ENCODE data around the gene FAM117A. TPM values are rescaled to one million over a fixed set of nuclear protein-coding genes. Genes with fewer than 3 reads are reported as not detected.

The FAM117A gene
- total RNA-seq, 1 experiment from 2014 or later, result 26.2 TPM

DNA sequence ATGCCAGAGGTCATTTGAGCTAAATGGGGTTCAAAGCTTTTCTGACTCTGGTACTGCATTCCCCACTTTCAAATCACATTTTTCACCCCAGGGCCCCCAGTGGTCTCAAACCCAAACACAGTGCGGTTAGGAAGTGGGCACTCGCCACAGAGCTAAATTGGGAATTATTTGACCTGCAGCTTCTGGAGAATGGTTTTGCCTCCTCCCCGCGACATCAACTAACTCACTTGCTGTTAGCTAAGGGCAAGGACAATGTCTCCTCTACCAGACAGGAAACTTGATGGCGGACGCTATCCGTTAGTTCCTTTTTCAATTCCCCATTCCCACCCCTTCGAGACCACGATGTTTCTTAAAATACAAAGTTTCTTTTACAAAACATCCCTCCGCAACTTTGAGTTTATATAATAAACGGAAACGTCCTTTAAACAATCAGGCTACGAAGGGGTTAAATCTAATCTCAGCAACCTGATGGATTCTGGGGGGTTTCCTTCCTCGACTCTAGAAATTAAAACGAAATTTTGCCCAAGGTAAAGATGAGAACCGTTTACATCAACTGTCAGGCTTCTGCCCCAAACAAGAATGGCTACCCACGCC, 24.1 kb upstream of the FAM117A start (continued):
- TF ChIP-seq PRDM15 (CRISPR knock-in tag; IDR thresholded peaks at IDR 0.05) (no peak), FOXK1 (CRISPR knock-in tag; IDR thresholded peaks at IDR 0.05) (no peak), ZNF416 (CRISPR knock-in tag; IDR thresholded peaks at IDR 0.05) (no peak)

DNA sequence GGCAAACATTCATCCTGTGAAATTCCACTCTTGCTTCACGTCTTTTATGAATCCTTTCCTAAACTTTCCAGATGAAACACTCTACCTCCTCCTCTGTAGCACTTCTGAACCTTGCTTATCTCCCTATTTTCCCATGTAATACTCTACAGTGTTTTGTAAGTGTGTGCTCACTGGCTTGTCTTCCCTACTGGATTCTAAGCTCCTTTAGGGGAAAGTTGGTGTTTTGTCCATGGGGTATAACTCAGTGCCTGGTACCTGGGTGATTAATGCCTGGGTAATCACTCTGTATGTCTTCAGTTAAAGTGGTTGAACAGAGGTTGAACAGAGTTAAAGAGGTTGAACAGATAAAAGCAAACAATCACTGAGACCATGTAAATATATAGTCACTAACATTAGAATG, 20.7 kb upstream of the FAM117A start:
- Mint-ChIP-seq H3K27ac (no peak overlapping the region), H3K36me3 (peaks cover 3% of the 10 kb centered on the region; the same call in 1 of the 2 replicates), H3K4me3 (no peak overlapping the region), H3K27me3 (ENCODE audit: low read depth) (peaks cover 15% of the 10 kb centered on the region), H3K4me1 (peaks cover 17% of the 10 kb centered on the region), H3K9me3 (no peaks in the 10 kb centered on the region)
- POLR2A ChIA-PET, result no interaction called here
- CTCF ChIA-PET, result interaction anchor here (1.6 kb wide), 1 partner anchor 10 kb away, joined by 4 read pairs; no protein-coding TSS in a partner anchor
- TF ChIP-seq ZNF317 (CRISPR knock-in tag; IDR thresholded peaks at IDR 0.05; ENCODE audit: borderline replicate concordance, low read depth) (no peak), ZNF219 (CRISPR knock-in tag; IDR thresholded peaks at IDR 0.05; ENCODE audit: borderline replicate concordance) (no peak), ATF6 (CRISPR knock-in tag; IDR thresholded peaks at IDR 0.05) (no peak), SOX15 (CRISPR knock-in tag; IDR thresholded peaks at IDR 0.05) (no peak), GTF2I (CRISPR knock-in tag; conservative IDR thresholded peaks at IDR 0.05) (no peak), FOXP1 (CRISPR knock-in tag; IDR thresholded peaks at IDR 0.05; ENCODE audit: borderline replicate concordance) (no peak), ZBTB21 (CRISPR knock-in tag; IDR thresholded peaks at IDR 0.05; ENCODE audit: borderline replicate concordance) (no peak), TP53 (CRISPR knock-in tag; IDR thresholded peaks at IDR 0.05) (no peak), CREM (CRISPR knock-in tag; IDR thresholded peaks at IDR 0.05) (no peak), USF2 (CRISPR knock-in tag; IDR thresholded peaks at IDR 0.05) (no peak)
- TF ChIP-seq, protein P1, sequence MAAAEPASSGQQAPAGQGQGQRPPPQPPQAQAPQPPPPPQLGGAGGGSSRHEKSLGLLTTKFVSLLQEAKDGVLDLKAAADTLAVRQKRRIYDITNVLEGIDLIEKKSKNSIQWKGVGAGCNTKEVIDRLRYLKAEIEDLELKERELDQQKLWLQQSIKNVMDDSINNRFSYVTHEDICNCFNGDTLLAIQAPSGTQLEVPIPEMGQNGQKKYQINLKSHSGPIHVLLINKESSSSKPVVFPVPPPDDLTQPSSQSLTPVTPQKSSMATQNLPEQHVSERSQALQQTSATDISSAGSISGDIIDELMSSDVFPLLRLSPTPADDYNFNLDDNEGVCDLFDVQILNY (CRISPR knock-in tag; IDR thresholded peaks at IDR 0.05), result no peak
- DNase-seq (ENCODE audit: low spot score), result no peak
- no peak for ATAC-seq

- CTCF ChIA-PET, result interaction anchor here (1.0 to 1.6 kb wide), 2 partner anchors 10 to 75 kb away, joined by 4 to 5 read pairs; no protein-coding TSS in a partner anchor
- POLR2A ChIA-PET, result no interaction called here
- no peak overlapping the region for H3K4me3 Mint-ChIP-seq
- no peak for DNase-seq (ENCODE audit: low spot score)
- no peaks in the 10 kb centered on the region for H3K36me3 Mint-ChIP-seq
- peaks cover 15% of the 10 kb centered on the region for H3K27me3 Mint-ChIP-seq (ENCODE audit: low read depth)
- H3K4me1 Mint-ChIP-seq, result peaks cover 12% of the 10 kb centered on the region
- H3K9me3 Mint-ChIP-seq, result no peaks in the 10 kb centered on the region
- no peak for ATAC-seq
- no peak overlapping the region for H3K27ac Mint-ChIP-seq
- TF ChIP-seq NFATC4 (CRISPR knock-in tag; IDR thresholded peaks at IDR 0.05) (no peak), JAZF1 (CRISPR knock-in tag; IDR thresholded peaks at IDR 0.05) (no peak), IRF2 (CRISPR knock-in tag; IDR thresholded peaks at IDR 0.05; ENCODE audit: borderline replicate concordance, low read depth) (no peak), MYBL2 (CRISPR knock-in tag; IDR thresholded peaks at IDR 0.05) (no peak), ELF4 (CRISPR knock-in tag; IDR thresholded peaks at IDR 0.05; ENCODE audit: low read depth) (no peak), AFF4 (CRISPR knock-in tag; IDR thresholded peaks at IDR 0.05; ENCODE audit: borderline replicate concordance) (no peak), FOXK1 (CRISPR knock-in tag; IDR thresholded peaks at IDR 0.05) (no peak), USF1 (CRISPR knock-in tag; IDR thresholded peaks at IDR 0.05) (no peak), ZNF232 (CRISPR knock-in tag; IDR thresholded peaks at IDR 0.05) (no peak), FOXJ3 (CRISPR knock-in tag; IDR thresholded peaks at IDR 0.05; ENCODE audit: borderline replicate concordance) (no peak)
These were observed 19.9 kb upstream of the FAM117A start for GRCh38 chr17:49783791-49784190.
